K562 (cell line): ENCODE measurements around the gene UIMC1. TPM values are rescaled to one million over a fixed set of nuclear protein-coding genes. Genes with fewer than 3 reads are reported as not detected.

Experiments used
- CBX5 ChIP-seq: IDR thresholded peaks from 2 replicates; pipeline ENCODE4 v1.6.1; 2014; ENCODE audit warnings: low read depth, borderline replicate concordance
- CTBP1 ChIP-seq: fragments of 450-650 bp; IDR thresholded peaks from 2 replicates; pipeline ENCODE4 v1.6.1; 2016; ENCODE audit warnings: borderline replicate concordance
- FOXA1 ChIP-seq: fragments of 450-650 bp; IDR thresholded peaks from 2 replicates; pipeline ENCODE4 v1.6.1; 2016; ENCODE audit warnings: mild to moderate bottlenecking, borderline replicate concordance
- FOXM1 ChIP-seq, 2 experiments: fragments of 450-650 bp in 1 of 2; sonication (generic) in 1 of 2; formaldehyde crosslinking in 1 of 2; IDR thresholded peaks; 2 replicates each; pipeline versions ENCODE4 v1.6.1 to v1.9.0; 2017 to 2022; ENCODE audit warnings: low read depth in 2 of 2, mild to moderate bottlenecking in 2 of 2, missing genetic modification reagents in 1 of 2, moderate library complexity in 1 of 2
- HDAC3 ChIP-seq: fragments of 450-650 bp; IDR thresholded peaks from 2 replicates; pipeline ENCODE4 v1.6.1; 2018; ENCODE audit warnings: borderline replicate concordance, mild to moderate bottlenecking, moderate library complexity; ENCODE audit not compliant: partially characterized antibody
- LEF1 ChIP-seq: fragments of 450-650 bp; IDR thresholded peaks from 2 replicates; pipeline ENCODE4 v1.6.1; 2016; ENCODE audit warnings: mild to moderate bottlenecking
- PCBP1 ChIP-seq: fragments of 200-400 bp; formaldehyde crosslinking; IDR thresholded peaks from 2 replicates; pipeline ENCODE4 v1.6.1; 2018; ENCODE audit warnings: mild to moderate bottlenecking, low read depth, low read length; ENCODE audit not compliant: poor library complexity, severe bottlenecking
- RAD21 ChIP-seq, 2 experiments: fragments of 250-450 bp in 1 of 2; fragments of 450-650 bp in 1 of 2; sonication (Bioruptor Pico) in 1 of 2; formaldehyde crosslinking in 1 of 2; IDR thresholded peaks in 1 of 2; conservative IDR thresholded peaks in 1 of 2; 2 replicates each; pipeline versions ENCODE4 v1.4.0 to v1.8.0; 2020 to 2022; ENCODE audit warnings: mild to moderate bottlenecking in 2 of 2, moderate library complexity in 1 of 2
- RHOXF2B ChIP-seq: fragments of 250-450 bp; sonication (Bioruptor Pico); conservative IDR thresholded peaks from 2 replicates; pipeline ENCODE4 v1.5.1; 2021
- SMAD4 ChIP-seq: fragments of 250-450 bp; sonication (Bioruptor Pico); conservative IDR thresholded peaks from 2 replicates; pipeline ENCODE4 v1.8.0; 2021; ENCODE audit warnings: inconsistent platforms, mild to moderate bottlenecking, moderate library complexity
- TBP ChIP-seq: optimal IDR thresholded peaks from 2 replicates; pipeline ENCODE3; 2011; ENCODE audit warnings: low read depth, low read length, improper control_type of control experiment
- ZBTB7A ChIP-seq: IDR thresholded peaks from 2 replicates; pipeline ENCODE4 v1.6.1; 2011; ENCODE audit warnings: low read depth, mild to moderate bottlenecking, low read length, moderate library complexity, borderline replicate concordance; ENCODE audit not compliant: control insufficient read depth
- polyA plus RNA-seq, 8 experiments: library from polyadenylated mRNA; depleted of rRNA in 4 of 8; stranded (reverse) in 5 of 8; unstranded in 3 of 8; fragments of >200 nt; fragmentation: Nextera tagmentation in 2 of 8; fragmentation: Illumina TruSeq in 1 of 8; extraction: Ambion mirVana in 2 of 8; extraction: Trizol in 1 of 8; gene quantifications; 2 replicates each; pipeline versions ENCODE4 v1.2.1 to v1.2.3, GENCODE V29; 2011 to 2014; ENCODE audit warnings: inconsistent platforms in 1 of 8, missing spikeins in 1 of 8
- total RNA-seq, 7 experiments: library from RNA; depleted of rRNA in 6 of 7; stranded (reverse); fragments of >200 nt in 6 of 7; fragmentation: Illumina TruSeq in 2 of 7; extraction: Trizol in 2 of 7; gene quantifications; 2 replicates each; pipeline versions ENCODE4 v1.2.1 to v1.2.3, GENCODE V29; 2011 to 2021; ENCODE audit warnings: low replicate concordance in 1 of 7
- TF ChIP-seq, protein P1 (sequence below): fragments of 450-650 bp; IDR thresholded peaks from 2 replicates; pipeline ENCODE4 v1.7.0; 2016; ENCODE audit warnings: borderline replicate concordance
- TF ChIP-seq, protein P2 (sequence below): sonication (generic); formaldehyde crosslinking; IDR thresholded peaks from 2 replicates; pipeline ENCODE4 v1.8.1; 2022; ENCODE audit warnings: missing genetic modification reagents
- TF ChIP-seq, protein P3 (sequence below), 2 experiments: fragments of 250-450 bp in 1 of 2; fragments of 450-650 bp in 1 of 2; sonication (Bioruptor Pico) in 1 of 2; IDR thresholded peaks; 2 replicates each; pipeline versions ENCODE4 v1.6.1 to v1.8.0; 2016 to 2021; ENCODE audit warnings: mild to moderate bottlenecking in 2 of 2, moderate library complexity in 2 of 2, missing compliant biosample characterization in 1 of 2, missing genetic modification characterization in 1 of 2

Gene UIMC1
- total and polyA plus RNA-seq, 9 of the 15 experiments (the other 6 are each of a cell fraction or from before 2014, with no cell fraction given) = 14.9 to 51.7 (median 36.8) TPM

DNA sequence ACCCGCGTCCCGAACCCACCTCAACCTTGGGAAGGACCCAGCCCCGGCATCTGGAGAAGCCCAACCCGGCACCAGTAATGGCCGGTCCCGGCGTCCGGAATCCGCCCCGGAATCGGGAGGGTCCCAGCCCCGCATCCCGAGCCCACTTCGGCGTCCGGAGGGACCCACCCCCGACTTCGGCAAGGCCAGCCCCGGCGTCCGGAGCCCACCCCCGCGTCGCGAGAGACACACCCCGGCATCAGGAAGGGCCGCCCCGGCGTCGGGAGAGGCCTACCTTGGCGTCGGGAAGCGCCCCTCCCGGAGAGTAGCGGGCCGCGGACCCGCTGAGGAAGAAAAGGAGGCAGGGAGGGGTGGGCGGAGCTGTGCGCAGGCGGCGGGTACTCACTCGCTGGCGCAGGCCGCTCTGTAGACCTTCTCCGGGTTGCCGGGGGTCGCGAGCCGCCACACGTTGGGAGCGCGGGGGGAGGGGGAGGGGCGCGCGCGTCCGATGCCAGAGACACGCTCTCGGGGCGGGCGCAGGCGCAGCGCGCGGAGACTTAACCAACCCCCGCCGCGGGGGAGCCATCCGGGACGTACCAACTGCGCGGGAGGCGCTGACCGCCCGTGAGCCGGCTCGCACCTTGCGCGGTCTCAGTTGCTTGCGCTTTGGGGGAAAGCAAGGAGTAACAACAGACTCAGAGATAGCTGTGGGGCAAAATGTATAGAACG, at the start of gene UIMC1 (continued):
- TF ChIP-seq, protein P1, sequence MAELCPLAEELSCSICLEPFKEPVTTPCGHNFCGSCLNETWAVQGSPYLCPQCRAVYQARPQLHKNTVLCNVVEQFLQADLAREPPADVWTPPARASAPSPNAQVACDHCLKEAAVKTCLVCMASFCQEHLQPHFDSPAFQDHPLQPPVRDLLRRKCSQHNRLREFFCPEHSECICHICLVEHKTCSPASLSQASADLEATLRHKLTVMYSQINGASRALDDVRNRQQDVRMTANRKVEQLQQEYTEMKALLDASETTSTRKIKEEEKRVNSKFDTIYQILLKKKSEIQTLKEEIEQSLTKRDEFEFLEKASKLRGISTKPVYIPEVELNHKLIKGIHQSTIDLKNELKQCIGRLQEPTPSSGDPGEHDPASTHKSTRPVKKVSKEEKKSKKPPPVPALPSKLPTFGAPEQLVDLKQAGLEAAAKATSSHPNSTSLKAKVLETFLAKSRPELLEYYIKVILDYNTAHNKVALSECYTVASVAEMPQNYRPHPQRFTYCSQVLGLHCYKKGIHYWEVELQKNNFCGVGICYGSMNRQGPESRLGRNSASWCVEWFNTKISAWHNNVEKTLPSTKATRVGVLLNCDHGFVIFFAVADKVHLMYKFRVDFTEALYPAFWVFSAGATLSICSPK = peak; percentile 95; the same call in 1 of the 2 replicates
- TF ChIP-seq CTBP1 (peak; percentile 87), HDAC3 (no peak), RAD21 (CRISPR knock-in tag; conservative IDR thresholded peaks at IDR 0.05 in 1 of 2, IDR thresholded peaks at IDR 0.05 in 1 of 2) (no peak), LEF1 (0 out of 2 replicates have a peak, but pooled peaks have one; percentile 40), FOXA1 (no peak), FOXM1 (IDR thresholded peaks at IDR 0.05; ENCODE audit: low read depth) (no peak), FOXM1 (CRISPR knock-in tag; IDR thresholded peaks at IDR 0.05; ENCODE audit: low read depth) (no peak), TBP (peak; percentile 90), RHOXF2B (no peak), CBX5 (no peak), ZBTB7A (peak; percentile 95), SMAD4 (0 out of 2 replicates have a peak, but pooled peaks have one; percentile 46), PCBP1 (peak; percentile 95)
- TF ChIP-seq, protein P2, sequence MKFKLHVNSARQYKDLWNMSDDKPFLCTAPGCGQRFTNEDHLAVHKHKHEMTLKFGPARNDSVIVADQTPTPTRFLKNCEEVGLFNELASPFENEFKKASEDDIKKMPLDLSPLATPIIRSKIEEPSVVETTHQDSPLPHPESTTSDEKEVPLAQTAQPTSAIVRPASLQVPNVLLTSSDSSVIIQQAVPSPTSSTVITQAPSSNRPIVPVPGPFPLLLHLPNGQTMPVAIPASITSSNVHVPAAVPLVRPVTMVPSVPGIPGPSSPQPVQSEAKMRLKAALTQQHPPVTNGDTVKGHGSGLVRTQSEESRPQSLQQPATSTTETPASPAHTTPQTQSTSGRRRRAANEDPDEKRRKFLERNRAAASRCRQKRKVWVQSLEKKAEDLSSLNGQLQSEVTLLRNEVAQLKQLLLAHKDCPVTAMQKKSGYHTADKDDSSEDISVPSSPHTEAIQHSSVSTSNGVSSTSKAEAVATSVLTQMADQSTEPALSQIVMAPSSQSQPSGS = peak; percentile 28; the same call in 1 of the 2 replicates
- TF ChIP-seq, protein P3, sequence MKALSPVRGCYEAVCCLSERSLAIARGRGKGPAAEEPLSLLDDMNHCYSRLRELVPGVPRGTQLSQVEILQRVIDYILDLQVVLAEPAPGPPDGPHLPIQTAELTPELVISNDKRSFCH (CRISPR knock-in tag; IDR thresholded peaks at IDR 0.05) = no peak
- TF ChIP-seq, protein P3 (tag; IDR thresholded peaks at IDR 0.05) = 0 out of 2 replicates have a peak, but pooled peaks have one; percentile 33
